Smooth muscle cell (in vitro differentiated cells): Measurements from ENCODE around the gene SPDYE3. TPM values are rescaled to one million over a fixed set of nuclear protein-coding genes. Genes with fewer than 3 reads are reported as not detected.

Experiments
- DNase-seq: peaks from one replicate; lab custom pipeline; 2025; ENCODE audit not compliant: unreplicated experiment; lab: John Stamatoyannopoulos, UW
- H2AFZ ChIP-seq: fragments of 200-600 bp; sonication (generic); 2 replicates; pipeline ENCODE4 v1.6.0; 2016; ENCODE audit warnings: antibody characterized with exemption, low read depth, mild to moderate bottlenecking
- H3F3A ChIP-seq: fragments of 200-600 bp; sonication (generic); 2 replicates; pipeline ENCODE4 v1.6.0; 2017; ENCODE audit warnings: antibody characterized with exemption, low read depth
- H3K27ac ChIP-seq: fragments of 200-600 bp; sonication (generic); 2 replicates; pipeline ENCODE4 v1.5.1; 2016; ENCODE audit warnings: low read depth, mild to moderate bottlenecking
- H3K27me3 ChIP-seq: fragments of 200-600 bp; sonication (generic); 2 replicates; pipeline ENCODE4 v1.6.1; 2016; ENCODE audit warnings: low read depth, mild to moderate bottlenecking
- H3K36me3 ChIP-seq: fragments of 200-600 bp; sonication (generic); 2 replicates; pipeline ENCODE4 v1.5.1; 2016; ENCODE audit warnings: low read depth
- H3K4me1 ChIP-seq: fragments of 200-600 bp; sonication (generic); 2 replicates; pipeline ENCODE4 v1.5.1; 2016; ENCODE audit warnings: low read depth
- H3K4me2 ChIP-seq: fragments of 200-600 bp; sonication (generic); 2 replicates; pipeline ENCODE4 v1.6.0; 2016; ENCODE audit warnings: mild to moderate bottlenecking
- H3K4me3 ChIP-seq: fragments of 200-600 bp; sonication (generic); 2 replicates; pipeline ENCODE4 v1.5.1; 2016; ENCODE audit warnings: mild to moderate bottlenecking
- H3K79me2 ChIP-seq: fragments of 200-600 bp; sonication (generic); 2 replicates; pipeline ENCODE4 v1.6.0; 2016; ENCODE audit warnings: low read depth, mild to moderate bottlenecking
- H3K9ac ChIP-seq: fragments of 200-600 bp; sonication (generic); 2 replicates; pipeline ENCODE4 v1.6.0; 2016; ENCODE audit warnings: low read depth
- H3K9me3 ChIP-seq: fragments of 200-600 bp; sonication (generic); replicated peaks from 2 replicates; pipeline ENCODE4 v1.5.1; 2016; ENCODE audit warnings: low read depth
- H4K20me1 ChIP-seq: fragments of 200-600 bp; sonication (generic); 2 replicates; pipeline ENCODE4 v1.6.0; 2016; ENCODE audit warnings: low read depth
- WGBS: methylation state at CpG from one replicate; pipeline ENCODE4 v1.1.7; 2016; ENCODE audit warnings: low lambda C conversion rate; 5-methylcytosine and 5-hydroxymethylcytosine counted together
- polyA plus RNA-seq: library from polyadenylated mRNA; unstranded; fragments of >200 nt; fragmentation: Nextera tagmentation; extraction: Ambion mirVana; gene quantifications from 2 replicates; pipeline ENCODE4 v1.2.1, GENCODE V29; 2016
- total RNA-seq: library from RNA; depleted of rRNA; stranded (reverse); fragments of >200 nt; gene quantifications from 2 replicates; pipeline ENCODE4 v1.2.3, GENCODE V29; 2014
- TF ChIP-seq, protein P1 (sequence below): fragments of 200-600 bp; sonication (generic); IDR thresholded peaks from 2 replicates; pipeline ENCODE4 v1.5.1; 2017; ENCODE audit warnings: borderline replicate concordance, mild to moderate bottlenecking, antibody characterized with exemption; ENCODE audit not compliant: insufficient read depth, poor library complexity, severe bottlenecking

The SPDYE3 gene
- total and polyA plus RNA-seq, 2 experiments from 2014 or later, result 1.8 TPM; not detected in 1

DNA sequence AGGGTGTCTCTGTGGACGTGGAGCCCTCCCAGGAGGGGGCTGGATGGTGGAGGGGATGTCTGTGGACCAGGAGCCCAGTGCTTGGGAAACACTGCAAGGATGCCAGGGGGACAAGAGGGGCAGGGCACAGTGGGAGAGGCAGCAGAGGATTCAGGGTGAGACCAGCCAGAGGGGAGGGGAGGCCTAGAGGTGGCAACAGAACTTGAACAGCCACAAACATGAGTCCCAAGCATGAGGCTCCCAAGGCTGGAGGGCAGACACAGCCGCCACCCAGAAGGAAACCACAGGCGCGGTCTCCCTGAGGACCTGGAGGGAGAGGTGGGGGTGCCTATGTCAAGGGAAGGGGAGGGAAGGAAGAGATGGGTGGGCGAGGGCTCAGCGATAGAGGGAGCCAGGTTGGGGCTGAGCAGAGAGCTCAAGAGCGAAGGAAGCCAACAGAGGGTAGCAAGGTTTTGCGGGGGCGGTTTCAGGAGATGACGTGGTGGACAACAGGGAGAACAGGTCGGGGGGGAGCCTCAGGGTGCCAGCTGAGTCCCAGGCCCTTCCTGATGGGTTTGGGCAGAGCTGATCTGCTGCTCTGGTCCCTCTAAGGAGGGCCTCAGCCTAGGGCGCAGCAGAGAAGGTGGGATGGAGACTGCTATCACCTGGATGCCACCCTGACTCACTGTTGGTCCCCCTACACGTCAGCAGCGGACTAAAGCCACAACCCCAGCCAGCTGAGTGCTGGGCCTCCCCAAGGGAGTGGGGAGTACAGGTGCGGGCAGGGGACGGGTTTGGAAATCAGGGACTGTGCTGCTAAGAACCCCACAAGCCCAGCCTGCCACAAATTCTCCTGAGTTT, 59.1 kb downstream of the SPDYE3 start:
- TF ChIP-seq, protein P1, sequence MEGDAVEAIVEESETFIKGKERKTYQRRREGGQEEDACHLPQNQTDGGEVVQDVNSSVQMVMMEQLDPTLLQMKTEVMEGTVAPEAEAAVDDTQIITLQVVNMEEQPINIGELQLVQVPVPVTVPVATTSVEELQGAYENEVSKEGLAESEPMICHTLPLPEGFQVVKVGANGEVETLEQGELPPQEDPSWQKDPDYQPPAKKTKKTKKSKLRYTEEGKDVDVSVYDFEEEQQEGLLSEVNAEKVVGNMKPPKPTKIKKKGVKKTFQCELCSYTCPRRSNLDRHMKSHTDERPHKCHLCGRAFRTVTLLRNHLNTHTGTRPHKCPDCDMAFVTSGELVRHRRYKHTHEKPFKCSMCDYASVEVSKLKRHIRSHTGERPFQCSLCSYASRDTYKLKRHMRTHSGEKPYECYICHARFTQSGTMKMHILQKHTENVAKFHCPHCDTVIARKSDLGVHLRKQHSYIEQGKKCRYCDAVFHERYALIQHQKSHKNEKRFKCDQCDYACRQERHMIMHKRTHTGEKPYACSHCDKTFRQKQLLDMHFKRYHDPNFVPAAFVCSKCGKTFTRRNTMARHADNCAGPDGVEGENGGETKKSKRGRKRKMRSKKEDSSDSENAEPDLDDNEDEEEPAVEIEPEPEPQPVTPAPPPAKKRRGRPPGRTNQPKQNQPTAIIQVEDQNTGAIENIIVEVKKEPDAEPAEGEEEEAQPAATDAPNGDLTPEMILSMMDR, result no peak
- H3K27me3 ChIP-seq, result no peaks in the 10 kb centered on the region
- H3K9me3 ChIP-seq, result no peaks in the 10 kb centered on the region
- H3K27ac ChIP-seq, result no peak overlapping the region
- H3K4me2 ChIP-seq, result no peak overlapping the region
- H3K4me3 ChIP-seq, result no peak overlapping the region
- no peak for DNase-seq
- no peaks in the 10 kb centered on the region for H4K20me1 ChIP-seq
- 92% methylated on average over 14 of the region's 16 CpGs for WGBS
- no peak overlapping the region for H3K9ac ChIP-seq
- H2AFZ ChIP-seq, result no peak overlapping the region
- peaks cover 10% of the 10 kb centered on the region for H3K4me1 ChIP-seq
- H3F3A ChIP-seq, result no peaks in the 10 kb centered on the region
- H3K36me3 ChIP-seq, result no peaks in the 10 kb centered on the region
- no peaks in the 10 kb centered on the region for H3K79me2 ChIP-seq

DNA sequence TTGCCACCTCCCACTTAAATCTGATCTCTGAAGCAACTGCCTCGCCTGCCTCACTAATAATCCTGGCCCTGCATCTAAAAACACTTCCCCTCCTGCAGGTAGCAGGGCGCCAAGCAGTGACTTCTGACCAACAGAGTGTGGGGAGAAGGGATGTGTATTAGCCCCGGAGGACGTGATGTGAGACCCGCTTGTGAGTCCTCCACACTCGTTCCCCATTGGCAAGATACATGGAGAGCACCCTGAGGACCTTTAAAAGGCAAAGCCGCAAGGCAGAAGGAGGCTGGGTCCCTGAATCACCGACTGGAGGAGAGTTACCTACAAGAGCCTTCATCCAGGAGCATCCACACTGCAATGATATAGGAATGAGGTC, 59.7 kb downstream of the SPDYE3 start:
- Histone ChIP-seq H3F3A (no peaks in the 10 kb centered on the region), H3K79me2 (no peaks in the 10 kb centered on the region), H2AFZ (no peak overlapping the region), H3K4me3 (no peak overlapping the region), H3K27ac (no peak overlapping the region), H3K4me1 (peaks cover 10% of the 10 kb centered on the region), H4K20me1 (no peaks in the 10 kb centered on the region), H3K27me3 (no peaks in the 10 kb centered on the region), H3K9ac (no peak overlapping the region), H3K4me2 (no peak overlapping the region), H3K9me3 (no peaks in the 10 kb centered on the region), H3K36me3 (no peaks in the 10 kb centered on the region)
- TF ChIP-seq, protein P1, result no peak
- 95% methylated on average over 8 of the region's 8 CpGs for WGBS
- no peak for DNase-seq

DNA sequence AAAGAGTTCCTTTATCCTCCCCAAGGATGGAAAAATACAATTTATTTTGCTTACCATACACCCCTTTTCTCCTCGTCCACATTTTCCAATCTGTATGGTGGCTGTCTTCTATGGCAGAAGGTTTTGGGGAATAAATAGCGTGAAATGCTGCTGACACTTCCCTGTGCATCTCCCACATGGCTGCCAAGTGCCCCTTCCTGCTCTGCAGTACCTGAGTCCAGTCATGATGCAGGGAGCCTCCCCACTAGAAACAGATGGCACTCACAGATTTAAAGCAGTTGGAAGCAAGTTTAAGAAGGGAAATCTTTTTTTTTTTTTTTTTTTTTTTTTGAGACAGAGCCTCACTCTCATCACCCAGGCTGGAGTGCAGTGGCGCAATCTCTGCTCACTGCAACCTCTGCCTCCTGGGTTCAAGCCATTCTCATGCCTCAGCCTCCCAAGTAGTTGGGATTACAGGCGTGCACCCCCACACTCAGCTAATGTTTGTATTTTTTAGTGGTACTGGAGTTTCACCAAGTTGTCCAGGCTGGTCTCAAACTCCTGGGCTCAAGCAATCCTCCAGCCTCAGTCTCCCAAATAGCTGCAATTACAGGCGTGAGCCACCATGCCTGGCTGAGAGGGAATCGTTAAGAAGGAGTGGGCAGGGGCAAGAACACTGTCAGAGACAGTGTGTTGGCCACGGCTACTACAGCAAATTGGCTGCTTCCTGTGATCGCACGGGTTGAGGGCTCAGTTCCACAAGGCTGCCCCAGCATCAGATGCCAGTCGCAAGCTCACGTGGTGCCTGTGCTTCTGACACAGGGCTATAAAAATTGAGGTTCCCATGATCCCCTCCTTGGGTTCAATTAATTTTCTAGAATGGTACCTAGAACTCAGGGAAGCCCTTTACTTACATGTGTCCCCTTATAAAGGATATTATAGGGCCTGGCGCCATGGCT, 60.4 kb downstream of the SPDYE3 start:
- Histone ChIP-seq H3K4me1 (peaks cover 10% of the 10 kb centered on the region), H3K9ac (no peak overlapping the region), H3K36me3 (no peaks in the 10 kb centered on the region), H2AFZ (no peak overlapping the region), H3K4me2 (no peak overlapping the region), H4K20me1 (no peaks in the 10 kb centered on the region), H3K27me3 (no peaks in the 10 kb centered on the region), H3K79me2 (no peaks in the 10 kb centered on the region), H3K27ac (no peak overlapping the region), H3K4me3 (no peak overlapping the region), H3K9me3 (no peaks in the 10 kb centered on the region), H3F3A (no peaks in the 10 kb centered on the region)
- WGBS, result 91% methylated on average over 11 of the region's 12 CpGs
- DNase-seq, result no peak
- TF ChIP-seq, protein P1, result no peak
